NCI-H345 treated with DMSO at 0.1 percent for 48 hours (cell line): ENCODE data around the gene CASS4.
"Not testable (repeated sequence)": the region's sequence is repeated elsewhere in the genome, so short reads cannot be mapped to it uniquely, and the experiment has no call there.

Source experiments
- DNase-seq: peaks from one replicate; lab custom pipeline; 2025; ENCODE audit not compliant: unreplicated experiment; lab: John Stamatoyannopoulos, UW

Gene CASS4, protein sequence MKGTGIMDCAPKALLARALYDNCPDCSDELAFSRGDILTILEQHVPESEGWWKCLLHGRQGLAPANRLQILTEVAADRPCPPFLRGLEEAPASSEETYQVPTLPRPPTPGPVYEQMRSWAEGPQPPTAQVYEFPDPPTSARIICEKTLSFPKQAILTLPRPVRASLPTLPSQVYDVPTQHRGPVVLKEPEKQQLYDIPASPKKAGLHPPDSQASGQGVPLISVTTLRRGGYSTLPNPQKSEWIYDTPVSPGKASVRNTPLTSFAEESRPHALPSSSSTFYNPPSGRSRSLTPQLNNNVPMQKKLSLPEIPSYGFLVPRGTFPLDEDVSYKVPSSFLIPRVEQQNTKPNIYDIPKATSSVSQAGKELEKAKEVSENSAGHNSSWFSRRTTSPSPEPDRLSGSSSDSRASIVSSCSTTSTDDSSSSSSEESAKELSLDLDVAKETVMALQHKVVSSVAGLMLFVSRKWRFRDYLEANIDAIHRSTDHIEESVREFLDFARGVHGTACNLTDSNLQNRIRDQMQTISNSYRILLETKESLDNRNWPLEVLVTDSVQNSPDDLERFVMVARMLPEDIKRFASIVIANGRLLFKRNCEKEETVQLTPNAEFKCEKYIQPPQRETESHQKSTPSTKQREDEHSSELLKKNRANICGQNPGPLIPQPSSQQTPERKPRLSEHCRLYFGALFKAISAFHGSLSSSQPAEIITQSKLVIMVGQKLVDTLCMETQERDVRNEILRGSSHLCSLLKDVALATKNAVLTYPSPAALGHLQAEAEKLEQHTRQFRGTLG

DNA sequence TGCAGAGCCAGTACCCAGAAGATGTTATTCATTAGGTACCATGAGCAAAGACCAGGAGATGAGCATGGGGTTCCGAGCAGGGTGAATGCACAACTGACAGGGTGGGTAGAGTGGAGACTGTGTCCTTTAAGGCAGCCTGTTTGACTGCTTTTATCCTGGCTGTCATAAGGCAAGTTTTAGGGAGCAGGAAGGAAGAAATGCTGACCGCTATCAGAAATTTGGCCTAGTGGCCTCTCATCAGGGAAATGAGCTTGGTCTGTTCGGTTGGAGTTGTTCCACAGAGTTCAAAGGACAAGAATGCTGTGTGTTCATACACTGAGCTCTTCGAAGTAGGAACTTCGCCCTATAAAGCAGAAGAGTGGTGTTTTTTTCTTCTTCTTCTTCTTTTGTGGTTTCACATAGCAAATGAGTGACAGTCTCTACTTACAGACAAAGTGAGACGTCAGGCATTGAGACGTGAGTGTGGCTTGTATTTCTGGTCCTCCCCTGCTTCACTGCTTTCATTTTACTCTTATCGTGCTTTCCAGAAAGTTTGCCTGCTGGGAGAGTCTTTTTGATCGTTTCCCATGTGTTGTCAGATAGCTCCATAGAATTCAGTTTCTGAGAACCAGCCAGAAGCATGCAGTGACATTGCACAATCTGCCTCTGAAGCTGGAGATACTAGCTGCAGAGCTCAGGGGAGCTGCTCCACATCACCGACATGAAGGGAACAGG lies at the start of gene CASS4:
Gene CASS4, plus strand, starts transcription at position 502 of the 714 bp plus-strand sequence. Its CDS starts 199 bp downstream, at position 701.
- no peak for DNase-seq

DNA sequence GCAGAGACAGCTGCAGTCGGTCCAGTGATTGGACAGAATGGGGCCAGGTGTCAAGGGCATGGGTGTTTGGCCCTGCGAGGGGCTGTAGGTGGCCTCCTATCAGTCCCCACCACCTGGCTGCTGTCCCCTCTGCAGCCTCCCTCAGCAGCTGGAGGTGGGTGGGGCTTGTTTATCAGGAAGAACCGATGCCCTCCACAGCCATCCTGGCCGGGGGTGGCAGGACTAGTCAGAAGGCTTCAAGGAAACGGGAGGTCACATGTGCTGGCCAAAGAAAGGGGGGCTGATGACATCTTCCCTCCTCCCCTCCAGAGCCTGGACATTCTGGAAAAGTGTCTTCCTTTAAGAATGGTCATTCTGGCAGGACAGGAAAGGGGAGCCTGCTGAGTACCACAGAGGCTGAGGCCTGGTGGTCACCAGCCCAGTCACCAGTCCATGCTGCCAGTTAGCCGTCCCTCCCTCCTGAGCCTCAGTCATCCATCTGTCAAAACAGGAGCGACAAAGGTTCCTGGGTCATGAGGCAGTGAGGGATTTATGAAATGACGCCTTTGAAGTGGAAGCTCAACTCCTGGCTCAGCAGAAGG lies 49.1 kb upstream of the CASS4 start:
- no peak for DNase-seq

DNA sequence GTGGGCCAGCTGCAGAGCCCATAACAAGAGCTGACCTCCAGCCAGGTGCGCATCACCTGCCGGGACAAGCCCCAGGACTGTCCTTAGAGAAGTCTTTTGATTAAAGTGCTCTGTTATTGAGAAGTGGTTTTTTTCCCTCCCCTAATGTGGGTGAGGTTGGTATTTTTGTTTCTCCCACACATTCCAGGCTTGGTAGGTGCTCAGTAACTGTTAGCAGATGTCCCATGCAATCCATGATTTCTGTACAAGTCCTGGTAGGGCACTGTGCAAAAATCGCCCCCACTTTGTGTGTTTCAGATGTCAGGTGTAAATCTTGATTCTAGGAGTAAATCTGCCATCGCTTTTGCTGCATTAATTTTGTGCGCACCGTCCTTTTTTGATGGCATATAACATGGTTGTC lies 48.6 kb upstream of the CASS4 start:
- no peak for DNase-seq

DNA sequence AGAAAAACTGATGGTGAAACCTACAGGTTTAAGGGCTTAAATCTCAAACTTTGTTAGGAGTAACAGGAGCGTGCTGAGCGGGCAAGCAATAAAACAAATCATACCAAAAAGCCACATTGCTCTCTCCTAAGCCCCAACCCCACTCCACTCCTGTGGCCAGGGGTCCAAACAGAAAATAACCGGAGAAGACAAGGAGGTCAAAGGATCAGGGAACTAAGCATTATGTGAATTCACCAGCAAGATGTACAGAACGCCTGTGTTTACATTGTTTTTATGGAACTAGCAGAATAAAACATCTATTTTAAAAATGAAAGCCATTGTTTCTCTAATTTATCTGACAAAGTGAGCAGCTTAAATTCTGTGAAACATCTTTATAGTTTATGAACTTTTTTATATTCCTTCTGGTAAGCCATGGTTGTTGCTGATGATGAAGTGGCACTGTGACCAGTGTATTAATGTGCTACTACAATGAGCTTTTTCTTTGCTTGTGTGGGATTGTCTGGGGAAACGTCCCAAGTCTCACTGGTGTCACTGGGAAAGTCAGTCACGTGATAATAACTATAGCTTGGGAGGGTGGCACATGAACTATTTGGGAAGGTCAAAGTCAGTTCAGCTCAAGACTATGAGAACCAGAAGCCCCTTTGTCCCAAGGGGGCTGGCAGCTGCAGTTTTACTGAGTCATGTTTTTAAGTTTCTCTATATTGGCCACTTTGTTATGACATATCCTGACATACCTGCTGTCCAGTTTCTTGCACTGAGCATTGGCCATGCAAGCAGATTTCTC lies 43.5 kb upstream of the CASS4 start:
- no peak for DNase-seq

DNA sequence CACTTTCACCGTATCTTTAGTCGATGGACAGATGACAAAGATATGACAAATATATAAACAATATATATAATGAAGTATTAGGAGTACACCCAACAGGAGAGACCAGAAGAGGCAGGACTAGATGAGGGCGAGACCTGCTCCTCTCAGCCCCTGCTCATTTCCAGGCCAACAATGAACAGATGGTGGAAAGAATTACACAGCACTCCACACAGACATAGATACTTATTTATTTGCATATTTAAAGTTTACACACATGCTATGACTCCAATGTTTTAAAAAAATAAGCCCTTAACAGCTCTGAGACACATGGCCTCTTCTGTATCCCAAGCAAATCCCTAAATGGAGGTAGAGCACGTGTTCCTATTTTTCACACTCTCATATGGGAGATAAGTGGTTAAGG lies 42.9 kb upstream of the CASS4 start:
- no peak for DNase-seq

DNA sequence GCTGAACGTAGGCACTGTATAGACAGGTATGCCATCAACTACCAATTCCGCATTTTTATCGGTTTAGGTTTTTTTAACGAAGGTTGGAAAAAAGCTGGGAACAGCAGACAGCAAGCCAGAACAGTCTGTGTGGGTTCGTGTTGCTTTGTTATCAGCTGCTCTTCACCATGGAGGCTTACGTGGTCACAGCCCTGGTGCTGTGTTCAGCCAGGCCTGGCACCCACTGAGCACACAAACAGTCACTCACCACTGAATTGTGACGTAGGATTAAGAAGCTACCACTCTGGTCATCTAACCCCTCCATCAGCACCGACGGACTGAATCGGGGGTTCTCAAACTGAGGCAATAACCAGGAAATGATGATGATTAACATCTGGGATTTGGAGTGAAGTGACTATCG lies 40.1 kb upstream of the CASS4 start:
- no peak for DNase-seq

DNA sequence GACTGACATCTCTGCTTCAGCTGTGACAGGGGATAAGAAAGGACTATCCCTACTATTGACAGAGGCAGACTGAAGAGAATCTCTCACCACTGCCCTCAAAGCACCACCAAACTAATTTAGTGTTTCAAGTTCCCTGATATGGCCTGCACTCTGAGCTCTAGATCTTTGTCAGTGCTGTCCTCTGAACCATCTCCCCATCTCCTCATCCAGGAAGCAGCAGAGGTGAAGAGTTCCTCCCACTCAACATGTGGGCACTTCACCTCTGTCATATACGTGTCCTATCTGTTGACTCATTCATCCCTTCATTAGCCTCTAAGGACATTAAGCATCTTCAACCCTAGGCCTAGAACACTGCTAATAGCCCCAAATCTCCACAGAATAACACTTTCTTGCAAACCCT lies 39.2 kb upstream of the CASS4 start:
- no peak for DNase-seq

DNA sequence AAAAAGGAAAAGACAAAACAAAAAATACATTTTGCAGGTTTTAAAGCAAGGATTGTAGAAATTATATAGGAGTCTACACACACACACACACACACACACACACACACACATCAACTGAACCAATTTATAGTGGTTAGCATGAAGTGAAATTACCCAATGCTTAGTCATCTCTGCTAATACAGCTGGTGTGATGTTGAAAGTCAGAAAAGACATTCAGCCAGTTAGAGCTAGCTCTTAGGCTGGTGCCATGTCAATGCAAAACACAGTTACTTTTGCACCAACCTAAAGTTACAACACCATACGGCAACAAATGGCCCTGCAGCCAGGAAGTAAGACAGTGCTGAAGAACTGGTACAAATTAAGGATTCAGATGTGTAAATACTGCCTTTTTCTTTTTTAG lies 38.1 kb upstream of the CASS4 start:
- no peak for DNase-seq

DNA sequence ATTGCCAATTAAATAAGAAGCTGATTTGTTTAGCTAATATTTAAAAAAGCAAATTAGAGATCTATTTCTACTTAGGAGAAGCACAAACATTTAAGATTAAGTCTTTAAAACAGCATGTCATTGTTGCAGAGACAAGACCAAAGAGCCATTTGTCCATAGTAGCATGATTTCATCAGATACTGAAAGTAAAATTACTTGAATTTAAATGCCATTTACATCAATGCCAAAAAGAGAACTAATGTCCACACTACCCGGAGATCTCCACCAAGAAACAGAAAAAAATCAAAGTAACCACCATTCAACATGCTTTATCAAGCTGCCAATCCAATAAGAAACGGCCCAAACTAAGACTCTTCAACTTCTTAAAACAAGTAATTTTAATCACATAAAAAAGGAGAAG lies 35.7 kb upstream of the CASS4 start:
- no peak for DNase-seq

DNA sequence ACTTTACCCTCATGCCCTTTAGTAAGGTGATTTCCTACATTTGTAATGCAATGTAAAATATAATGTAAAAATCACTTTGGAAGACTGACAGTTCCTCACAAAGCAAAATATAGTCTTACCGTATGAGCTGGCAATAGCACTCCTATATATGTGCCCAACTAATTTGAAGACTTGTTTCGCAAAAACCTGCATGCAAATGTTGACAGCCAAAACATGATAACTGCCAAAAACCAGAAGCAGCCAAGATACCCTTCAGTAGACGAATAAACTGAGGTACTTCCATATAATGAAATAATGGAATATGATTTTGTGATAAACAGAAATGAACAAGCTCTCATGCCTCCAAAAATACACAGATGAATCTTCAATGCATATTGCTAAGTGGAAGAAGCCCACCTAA lies 33.7 kb upstream of the CASS4 start:
- no peak for DNase-seq

DNA sequence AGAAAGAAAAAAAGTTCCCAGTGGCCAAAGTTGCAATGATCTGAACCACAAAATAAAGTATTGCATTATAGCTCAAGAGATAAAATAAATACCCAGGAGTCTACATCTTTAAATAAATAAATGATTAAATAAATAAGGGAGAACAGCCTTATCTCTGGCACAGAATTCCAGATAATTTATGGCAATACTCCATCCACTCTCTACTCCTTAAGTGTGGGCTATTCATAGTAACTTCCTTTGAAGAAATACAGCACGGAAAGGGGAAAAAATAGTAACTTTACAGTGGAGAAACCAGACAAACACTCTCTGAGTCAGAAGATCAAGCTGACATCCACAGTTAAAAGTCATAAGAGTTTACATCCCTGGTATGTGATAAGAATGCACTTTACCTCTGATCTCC lies 31.7 kb upstream of the CASS4 start:
- no peak for DNase-seq

DNA sequence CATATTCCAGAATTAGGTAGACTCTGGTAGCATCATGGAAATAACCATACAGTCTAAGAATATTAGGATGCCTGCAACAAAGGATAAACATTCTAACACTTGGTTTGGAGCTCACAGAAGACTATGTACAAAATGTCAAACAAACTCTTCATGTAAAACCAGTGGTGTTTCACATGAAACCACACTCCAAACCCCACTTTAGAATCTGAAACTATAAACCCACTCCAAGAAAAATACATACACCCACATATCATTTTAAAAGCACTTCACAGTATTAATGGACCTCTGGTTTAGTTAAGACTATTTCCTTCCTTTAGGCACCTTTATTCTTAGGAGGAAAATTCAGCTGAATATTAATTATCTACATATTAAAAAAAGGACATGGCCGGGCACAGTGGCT lies 30.6 kb upstream of the CASS4 start:
- DNase-seq = no peak

DNA sequence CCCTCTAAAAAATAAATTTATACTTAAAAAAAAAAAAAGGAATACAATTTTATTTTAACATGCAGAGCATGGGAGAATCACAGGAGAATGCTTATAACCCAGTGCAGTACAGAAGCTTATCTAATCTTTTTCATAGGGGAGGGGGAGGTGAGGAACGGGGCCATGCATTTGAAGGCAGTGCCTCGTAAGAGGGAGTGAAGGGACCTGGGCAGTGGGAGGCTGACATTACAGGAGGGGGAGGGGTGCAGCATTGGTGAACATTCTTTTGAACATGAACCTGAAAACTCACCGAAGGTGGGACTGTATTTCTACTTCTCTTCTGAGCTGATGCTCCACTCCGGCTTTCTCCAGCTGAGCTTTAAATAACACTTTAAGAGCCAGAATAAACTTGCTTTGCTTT lies 29.4 kb upstream of the CASS4 start:
- DNase-seq = no peak

DNA sequence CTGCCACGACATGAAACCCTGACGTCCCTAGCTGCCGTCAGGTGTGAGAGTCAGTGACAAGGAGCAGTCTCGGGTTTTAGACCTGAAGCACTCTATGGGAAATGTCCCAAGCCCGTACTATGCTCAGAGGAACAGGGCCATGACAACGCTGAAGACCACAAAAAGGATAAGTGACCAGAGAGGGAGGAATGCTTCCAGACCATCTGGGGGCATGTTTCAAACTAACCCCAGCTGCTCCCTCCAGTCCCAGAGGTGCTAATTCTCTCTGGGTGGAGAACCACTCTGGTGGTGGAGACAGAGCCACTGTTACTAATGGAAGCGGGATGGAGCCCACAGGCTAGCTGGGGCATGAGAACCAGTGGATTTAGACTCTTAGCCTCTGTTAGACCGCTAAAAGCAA lies 28.7 kb upstream of the CASS4 start:
- no peak for DNase-seq

DNA sequence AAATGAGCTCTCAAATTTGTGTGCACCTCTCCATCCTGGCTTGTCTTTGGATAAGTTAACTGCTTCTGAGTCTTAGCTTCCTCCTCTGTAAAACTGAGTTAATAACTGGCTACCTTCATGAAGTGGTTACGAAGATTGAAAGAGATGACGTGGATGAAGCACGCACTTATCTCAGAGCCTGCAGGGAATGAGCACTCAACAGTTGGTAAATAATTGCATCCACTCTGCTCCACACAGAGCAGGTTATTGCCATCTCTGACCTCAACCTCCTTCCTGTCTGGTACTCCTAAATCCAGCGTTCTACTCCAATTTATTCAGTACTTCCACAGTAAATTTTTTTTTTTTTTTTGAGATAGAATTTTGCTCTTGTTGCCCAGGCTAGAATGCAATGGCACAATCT lies 26.9 kb upstream of the CASS4 start:
- DNase-seq = no peak

DNA sequence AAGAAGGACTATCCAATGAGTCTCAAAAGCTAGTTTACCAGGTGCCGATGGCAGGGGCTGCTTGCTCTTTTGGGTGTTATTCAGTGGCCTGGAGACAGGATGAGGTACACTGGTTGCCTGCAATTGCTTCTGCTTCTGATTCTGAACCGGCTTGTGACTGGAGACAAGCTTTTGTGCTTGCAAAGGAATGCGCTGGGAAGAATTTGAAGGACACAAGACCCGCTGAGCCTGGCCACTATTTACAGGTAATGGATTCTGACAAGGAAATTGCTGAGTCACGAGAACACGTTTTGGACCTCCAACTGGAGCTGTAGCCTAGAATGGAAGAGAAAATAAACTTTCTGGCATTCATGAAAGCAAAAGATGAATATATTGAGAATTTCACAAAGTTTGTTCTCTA lies 25.8 kb upstream of the CASS4 start:
- no peak for DNase-seq

DNA sequence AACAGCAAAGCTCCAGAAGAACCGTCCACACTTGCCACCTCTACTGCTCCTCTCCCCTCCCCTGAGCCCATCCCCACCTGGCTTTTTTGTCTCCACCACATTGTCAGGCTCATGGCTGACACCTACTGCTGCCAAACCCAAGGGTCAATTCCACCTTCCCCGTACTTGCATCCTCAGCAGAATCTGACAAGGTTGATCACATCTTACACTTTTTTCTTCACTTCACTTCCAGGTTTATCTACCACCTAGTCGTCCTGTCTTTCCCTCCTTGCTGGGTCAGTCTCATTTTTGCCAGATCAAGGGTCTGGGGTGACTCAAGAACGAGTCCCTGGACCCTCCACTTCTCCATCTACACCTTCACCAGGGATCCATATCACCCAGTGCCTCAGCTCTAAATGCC lies 23.2 kb upstream of the CASS4 start:
- no peak for DNase-seq

DNA sequence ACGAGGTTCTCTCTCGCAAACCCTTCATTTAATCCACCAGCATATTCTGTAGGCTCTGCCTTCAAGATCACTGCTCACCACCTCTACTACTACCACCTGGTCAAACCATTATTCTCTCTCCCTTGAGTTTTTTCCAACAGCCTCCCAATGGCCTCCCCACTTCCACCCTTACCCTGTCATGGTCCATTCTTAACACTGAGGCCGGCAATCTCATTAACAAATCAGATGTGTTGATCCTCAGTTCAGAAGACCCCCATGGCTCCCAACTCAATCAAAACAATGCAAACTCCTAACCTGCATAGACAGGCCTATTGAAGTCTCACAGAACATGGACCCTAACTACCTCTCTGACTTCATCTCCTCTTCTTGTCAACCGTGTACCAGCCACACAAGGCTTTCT lies 22.3 kb upstream of the CASS4 start:
- DNase-seq = no peak

DNA sequence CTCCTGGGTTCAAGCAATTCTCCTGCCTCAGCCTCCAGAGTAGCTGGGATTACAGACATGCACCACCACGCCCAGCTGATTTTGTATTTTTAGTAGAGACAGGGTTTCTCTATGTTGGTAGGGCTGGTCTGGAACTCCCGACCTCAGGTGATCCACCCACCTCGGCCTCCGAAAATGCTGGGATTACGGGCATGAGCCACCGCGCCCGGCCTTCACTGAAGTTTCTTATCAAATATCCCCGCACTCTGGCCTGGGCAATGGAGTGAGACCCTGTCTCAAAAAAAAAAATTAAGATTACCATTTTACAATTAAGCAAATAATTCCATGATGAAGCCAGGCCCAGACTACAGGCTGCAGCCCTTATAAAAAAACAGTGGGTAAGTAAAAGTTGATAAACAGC lies 21.7 kb upstream of the CASS4 start:
- not testable (repeated sequence) for DNase-seq

DNA sequence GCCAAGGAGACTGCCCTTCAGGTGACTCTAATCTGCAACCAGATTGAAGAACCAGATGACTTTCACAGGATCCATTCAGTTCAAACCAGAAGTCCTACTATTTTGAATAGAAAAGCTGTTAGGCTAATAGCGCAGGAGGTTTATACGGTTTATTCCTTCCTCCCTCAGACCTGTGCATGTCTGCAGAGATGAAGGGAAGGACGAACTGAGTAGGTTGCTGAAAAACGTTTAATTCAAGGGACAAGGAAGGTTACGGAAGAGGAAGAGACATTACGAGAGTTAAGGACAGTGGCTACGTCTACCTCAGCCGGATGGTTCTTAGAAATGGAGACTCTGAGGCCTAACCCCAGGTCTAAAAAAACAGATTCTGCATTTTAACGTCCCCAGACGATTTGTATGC lies 21.0 kb upstream of the CASS4 start:
- no peak for DNase-seq
